ENCODE measurements around the gene LRRC8B.

The LRRC8B gene

GRCh38 chr1:89602871-89603404 lies 78.3 kb downstream of the LRRC8B start:
- H3K36me3 ChIP-seq (ENCODE audit: low read length) = no peaks in the 10 kb centered on the region
- H3K9ac ChIP-seq (ENCODE audit: low read length) = no peak overlapping the region
- no peak overlapping the region for H3K4me2 ChIP-seq (ENCODE audit: low read depth, low read length, poor library complexity, severe bottlenecking)
- H3K79me2 ChIP-seq (ENCODE audit: insufficient read depth, low read length) = no peaks in the 10 kb centered on the region
- no peak overlapping the region for H2AFZ ChIP-seq (ENCODE audit: low read depth, low read length, severe bottlenecking)
- TF ChIP-seq CTCF (IDR thresholded peaks at IDR 0.05; ENCODE audit: insufficient read depth, low read length, poor library complexity, severe bottlenecking) = no peak
- no peak for TF ChIP-seq EZH2phosphoT487 (conservative IDR thresholded peaks at IDR 0.05; ENCODE audit: low read length)
- H4K20me1 ChIP-seq (ENCODE audit: low read depth, low read length) = no peaks in the 10 kb centered on the region
- H3K9me3 ChIP-seq (ENCODE audit: insufficient read depth, low read length) = no peaks in the 10 kb centered on the region
- H3K27ac ChIP-seq (ENCODE audit: low read depth, low read length) = no peak overlapping the region
- no peak overlapping the region for H3K4me3 ChIP-seq (ENCODE audit: insufficient read depth, low read length, poor library complexity, severe bottlenecking)
- H3K27me3 ChIP-seq (ENCODE audit: low read length) = no peaks in the 10 kb centered on the region
- H3K9me2 ChIP-seq (replicated peaks; ENCODE audit: insufficient read depth, low read length) = no peaks in the 10 kb centered on the region
- no peaks in the 10 kb centered on the region for H3F3A ChIP-seq (ENCODE audit: insufficient read depth)

GRCh38 chr1:89603651-89604413 lies 79.2 kb downstream of the LRRC8B start:
- no peak overlapping the region for H3K4me3 ChIP-seq (ENCODE audit: insufficient read depth, low read length, poor library complexity, severe bottlenecking)
- H3K9me2 ChIP-seq (replicated peaks; ENCODE audit: insufficient read depth, low read length) = no peaks in the 10 kb centered on the region
- H3K4me2 ChIP-seq (ENCODE audit: low read depth, low read length, poor library complexity, severe bottlenecking) = no peak overlapping the region
- H3K79me2 ChIP-seq (ENCODE audit: insufficient read depth, low read length) = no peaks in the 10 kb centered on the region
- H4K20me1 ChIP-seq (ENCODE audit: low read depth, low read length) = no peaks in the 10 kb centered on the region
- H3F3A ChIP-seq (ENCODE audit: insufficient read depth) = no peaks in the 10 kb centered on the region
- no peaks in the 10 kb centered on the region for H3K27me3 ChIP-seq (ENCODE audit: low read length)
- no peak overlapping the region for H3K9ac ChIP-seq (ENCODE audit: low read length)
- no peak for TF ChIP-seq EZH2phosphoT487 (conservative IDR thresholded peaks at IDR 0.05; ENCODE audit: low read length)
- TF ChIP-seq CTCF (IDR thresholded peaks at IDR 0.05; ENCODE audit: insufficient read depth, low read length, poor library complexity, severe bottlenecking) = no peak
- H2AFZ ChIP-seq (ENCODE audit: low read depth, low read length, severe bottlenecking) = no peak overlapping the region
- no peaks in the 10 kb centered on the region for H3K36me3 ChIP-seq (ENCODE audit: low read length)
- H3K27ac ChIP-seq (ENCODE audit: low read depth, low read length) = no peak overlapping the region
- H3K9me3 ChIP-seq (ENCODE audit: insufficient read depth, low read length) = no peaks in the 10 kb centered on the region

- Histone ChIP-seq H3K9me3 (ENCODE audit: insufficient read depth, low read length) (no peaks in the 10 kb centered on the region), H3K9me2 (replicated peaks; ENCODE audit: insufficient read depth, low read length) (no peaks in the 10 kb centered on the region), H2AFZ (ENCODE audit: low read depth, low read length, severe bottlenecking) (no peak overlapping the region), H3K4me2 (ENCODE audit: low read depth, low read length, poor library complexity, severe bottlenecking) (no peak overlapping the region), H3K27ac (ENCODE audit: low read depth, low read length) (no peak overlapping the region), H3K4me3 (ENCODE audit: insufficient read depth, low read length, poor library complexity, severe bottlenecking) (no peak overlapping the region), H3F3A (ENCODE audit: insufficient read depth) (no peaks in the 10 kb centered on the region), H3K79me2 (ENCODE audit: insufficient read depth, low read length) (no peaks in the 10 kb centered on the region), H3K36me3 (ENCODE audit: low read length) (no peaks in the 10 kb centered on the region), H3K9ac (ENCODE audit: low read length) (no peak overlapping the region), H4K20me1 (ENCODE audit: low read depth, low read length) (no peaks in the 10 kb centered on the region), H3K27me3 (ENCODE audit: low read length) (no peaks in the 10 kb centered on the region)
- TF ChIP-seq EZH2phosphoT487 (conservative IDR thresholded peaks at IDR 0.05; ENCODE audit: low read length) (no peak), CTCF (IDR thresholded peaks at IDR 0.05; ENCODE audit: insufficient read depth, low read length, poor library complexity, severe bottlenecking) (no peak)
Measured at GRCh38 chr1:89604414-89604735, 79.7 kb downstream of the LRRC8B start.

Data from SU-DHL-6 (cell line).